GM19324 (cell line): Measurements from ENCODE around the gene PPP1R12C.

Experiments used
- ATAC-seq: cut with Tn5 transposase; IDR thresholded peaks from one replicate; pipeline ENCODE4 v1.9.1; 2021; ENCODE audit warnings: mild to moderate bottlenecking, moderate library complexity; ENCODE audit not compliant: unreplicated experiment, low FRiP score

PPP1R12C gene

DNA sequence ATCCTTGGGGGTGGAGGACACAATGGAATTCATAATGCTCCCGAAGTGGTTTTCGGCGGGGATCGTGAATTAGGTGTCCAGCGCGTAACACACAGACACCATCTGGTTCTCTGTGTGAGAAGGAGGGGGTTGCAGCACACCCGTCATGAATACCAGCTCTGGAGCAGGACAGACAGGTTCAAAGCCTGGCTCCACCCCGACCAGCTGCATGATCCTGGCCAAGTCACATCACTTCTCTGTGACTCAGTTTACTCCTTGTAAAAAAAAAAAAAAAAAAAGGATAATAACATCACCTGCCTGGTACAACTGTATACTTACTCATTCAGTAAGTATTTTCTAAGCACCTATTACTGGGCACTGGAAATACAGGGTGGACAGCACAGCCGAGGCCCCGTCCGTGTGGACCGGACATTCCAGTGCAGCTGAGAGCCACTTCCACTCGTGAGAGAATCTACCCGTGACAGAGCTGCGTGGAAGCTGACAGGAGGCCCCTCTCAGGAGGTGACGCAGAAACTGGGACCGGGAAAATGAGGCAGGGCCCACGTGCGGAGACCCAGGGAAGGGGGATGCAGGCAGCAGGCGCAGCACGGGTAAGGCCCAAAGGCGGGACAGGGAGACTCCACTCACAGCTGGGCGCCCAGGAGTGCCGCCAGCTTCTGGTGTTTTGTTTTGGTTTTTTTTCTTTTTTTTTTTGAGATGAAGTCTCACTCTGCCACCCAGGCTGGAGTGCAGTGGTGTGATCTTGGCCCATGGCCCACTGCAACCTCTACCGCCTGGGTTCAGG, 66.5 kb downstream of the PPP1R12C start:
- ATAC-seq, result no peak

DNA sequence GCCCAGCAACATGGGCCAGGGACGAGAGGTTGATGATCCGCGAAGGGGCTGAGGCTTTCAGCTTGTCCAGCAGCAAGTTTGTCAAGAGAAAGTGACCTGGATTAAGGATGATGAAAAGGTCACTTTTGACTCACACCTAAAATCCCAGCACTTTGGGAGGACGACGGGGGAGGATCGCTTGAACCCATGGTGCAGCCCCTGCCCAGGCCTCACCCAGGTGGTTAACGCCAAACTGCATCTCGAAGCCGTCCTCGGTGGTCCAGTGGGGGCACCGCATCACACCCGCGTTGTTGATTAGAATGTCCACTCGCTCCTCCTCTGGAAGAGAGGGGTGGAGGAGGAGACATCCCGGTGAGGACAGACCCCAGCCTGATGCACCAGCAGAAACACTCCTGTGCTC, 69.0 kb downstream of the PPP1R12C start:
- no peak for ATAC-seq

DNA sequence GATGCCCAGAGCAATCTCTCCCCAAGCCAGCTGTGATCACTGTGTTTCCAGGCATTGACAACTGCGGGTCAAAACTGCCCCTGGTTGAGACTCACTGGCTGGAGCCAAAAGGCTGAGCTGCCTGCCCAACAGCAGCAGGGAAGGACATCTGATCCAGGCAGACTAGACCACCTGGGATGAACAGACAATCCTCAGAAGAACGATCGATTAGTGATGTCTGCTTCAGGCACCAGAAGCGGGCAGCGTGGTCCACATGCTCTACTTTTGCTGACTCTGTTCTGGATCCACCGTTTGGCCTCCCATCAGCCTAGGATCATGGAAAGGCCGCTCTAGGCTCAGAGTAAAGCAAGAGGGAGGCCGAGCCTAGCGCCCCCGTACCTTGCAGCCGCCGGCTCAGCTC, 69.5 kb downstream of the PPP1R12C start:
- ATAC-seq, result no peak

DNA sequence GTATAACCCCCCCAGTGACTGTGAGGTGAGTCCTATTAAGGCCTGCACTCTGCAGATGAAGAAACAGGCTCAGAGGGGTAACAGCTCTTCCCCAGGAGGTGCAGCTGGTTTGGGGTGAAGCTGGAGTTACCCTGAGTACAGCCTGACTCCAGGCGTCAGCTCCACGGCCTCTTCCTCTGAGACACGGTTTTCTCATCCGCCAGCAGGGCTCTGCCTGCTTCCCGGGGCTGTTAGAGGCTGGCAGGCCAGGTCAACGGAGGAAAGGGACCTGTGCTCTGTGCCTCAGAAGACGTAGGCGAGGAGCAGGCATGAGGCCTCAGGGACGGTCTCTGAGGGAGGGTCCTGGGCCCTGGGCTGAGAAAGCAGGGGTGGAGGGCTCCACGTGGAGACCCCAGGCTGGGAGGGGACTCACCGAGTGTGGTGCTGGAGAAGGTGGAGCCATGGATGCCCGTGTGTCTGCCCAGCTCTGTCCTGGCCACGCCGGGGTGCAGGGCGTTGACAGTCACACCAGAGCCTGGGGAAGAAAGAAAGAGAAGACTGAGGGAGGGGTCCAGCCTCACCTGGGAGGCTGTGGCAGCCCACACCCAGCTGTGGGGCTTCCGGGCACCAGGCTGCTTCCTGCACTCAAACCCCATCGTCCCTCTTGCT, 70.3 kb downstream of the PPP1R12C start:
- no peak for ATAC-seq

DNA sequence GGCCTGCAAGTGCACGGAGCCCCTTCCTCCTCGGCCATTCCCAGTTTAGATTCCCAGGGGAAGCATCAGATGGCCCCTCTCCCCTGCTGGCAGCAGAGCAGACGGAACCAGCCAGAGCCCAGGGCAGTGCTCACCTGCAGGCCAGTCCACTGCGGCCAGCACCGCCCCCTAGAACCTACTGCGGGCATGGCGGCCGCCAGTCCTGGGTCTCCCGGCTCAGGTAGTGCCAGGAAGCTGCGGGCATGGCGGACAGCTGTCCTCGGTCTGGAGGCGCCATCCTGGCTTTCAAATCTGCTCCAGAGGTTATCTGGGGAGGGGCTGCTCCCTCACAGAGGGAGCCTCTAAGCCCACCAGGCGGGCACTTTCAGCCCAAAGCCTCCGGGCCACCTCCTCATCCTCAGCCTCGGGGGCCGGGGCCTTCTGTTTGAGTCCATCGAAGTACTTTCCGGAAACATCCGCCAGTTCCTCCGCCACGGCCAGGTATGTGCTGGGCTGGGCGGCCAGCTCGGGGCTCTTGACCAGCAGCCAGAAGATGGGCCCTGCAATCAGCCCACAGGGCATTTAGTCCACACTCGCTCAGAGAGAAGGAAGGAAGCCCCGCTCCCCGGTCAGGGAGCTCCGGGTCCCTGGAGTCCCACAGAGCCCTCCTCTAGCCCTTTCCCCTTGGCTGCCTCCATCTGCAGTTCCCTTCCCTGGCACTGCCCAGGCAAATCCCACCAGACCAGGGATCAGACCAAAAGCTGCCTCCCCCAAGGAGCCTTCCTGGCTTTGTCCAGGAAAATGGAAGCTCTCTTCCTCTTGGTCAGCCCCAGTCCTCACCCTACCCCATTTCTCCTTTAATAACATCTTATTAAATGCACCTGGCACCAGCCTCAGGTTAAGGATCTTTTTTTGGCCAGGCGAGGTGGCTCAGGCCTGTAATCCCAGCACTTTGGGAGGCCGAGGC, 72.4 kb downstream of the PPP1R12C start:
- ATAC-seq, result no peak

DNA sequence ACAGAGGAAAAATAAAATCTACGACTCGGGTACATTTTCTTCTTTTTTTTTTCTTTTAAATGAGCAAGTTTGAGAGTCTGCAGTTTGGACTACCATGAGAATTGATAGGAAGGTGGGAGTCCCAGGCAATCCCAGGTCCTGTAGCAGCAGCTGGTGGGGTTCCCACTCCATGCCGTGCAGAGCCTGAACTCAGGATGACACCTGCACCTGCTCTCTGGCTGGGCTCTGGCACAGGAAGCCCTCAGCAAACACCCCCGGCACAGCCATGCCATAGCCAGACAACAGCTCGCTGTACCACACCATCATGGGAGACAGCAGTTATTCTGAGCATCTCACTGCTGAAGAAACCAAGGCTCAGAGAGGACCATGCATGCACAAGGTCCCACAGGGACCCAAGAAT, 73.2 kb downstream of the PPP1R12C start:
- no peak for ATAC-seq

DNA sequence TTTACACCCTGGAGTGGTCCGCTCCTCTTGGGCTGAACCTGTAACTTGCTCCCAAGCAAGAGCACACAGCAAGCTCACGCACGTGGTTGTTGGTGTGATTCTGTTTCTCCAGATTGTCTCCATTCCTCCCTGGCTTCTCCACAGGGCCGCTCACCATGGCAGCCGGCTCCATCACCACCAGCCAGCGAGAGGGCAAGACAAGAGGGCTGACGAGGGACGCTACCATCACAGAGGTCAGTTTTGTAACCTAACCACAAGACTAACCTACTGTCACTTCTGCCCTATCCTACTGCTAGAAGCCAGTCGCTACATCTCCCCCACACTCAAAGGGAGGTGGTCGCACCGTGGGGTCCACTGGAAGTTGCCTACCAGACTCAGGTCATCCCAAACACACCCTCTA, 74.7 kb downstream of the PPP1R12C start:
- ATAC-seq, result no peak

DNA sequence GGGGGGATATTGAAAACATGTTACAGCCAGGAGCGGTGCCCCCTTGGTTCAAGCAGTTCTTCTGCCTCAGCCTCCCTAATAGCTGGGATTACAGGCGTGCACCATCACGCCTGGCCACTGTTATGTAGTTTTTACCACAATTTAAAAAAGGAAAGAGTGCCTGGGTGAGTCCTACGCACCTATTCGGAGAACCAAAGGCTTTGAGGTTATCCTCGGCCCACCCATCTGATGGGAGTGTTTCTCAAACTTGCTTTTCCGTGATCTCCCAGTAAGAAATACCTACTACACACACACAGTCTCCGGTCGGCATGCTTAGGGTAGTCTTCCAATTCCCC, 75.1 kb downstream of the PPP1R12C start:
- ATAC-seq, result no peak

DNA sequence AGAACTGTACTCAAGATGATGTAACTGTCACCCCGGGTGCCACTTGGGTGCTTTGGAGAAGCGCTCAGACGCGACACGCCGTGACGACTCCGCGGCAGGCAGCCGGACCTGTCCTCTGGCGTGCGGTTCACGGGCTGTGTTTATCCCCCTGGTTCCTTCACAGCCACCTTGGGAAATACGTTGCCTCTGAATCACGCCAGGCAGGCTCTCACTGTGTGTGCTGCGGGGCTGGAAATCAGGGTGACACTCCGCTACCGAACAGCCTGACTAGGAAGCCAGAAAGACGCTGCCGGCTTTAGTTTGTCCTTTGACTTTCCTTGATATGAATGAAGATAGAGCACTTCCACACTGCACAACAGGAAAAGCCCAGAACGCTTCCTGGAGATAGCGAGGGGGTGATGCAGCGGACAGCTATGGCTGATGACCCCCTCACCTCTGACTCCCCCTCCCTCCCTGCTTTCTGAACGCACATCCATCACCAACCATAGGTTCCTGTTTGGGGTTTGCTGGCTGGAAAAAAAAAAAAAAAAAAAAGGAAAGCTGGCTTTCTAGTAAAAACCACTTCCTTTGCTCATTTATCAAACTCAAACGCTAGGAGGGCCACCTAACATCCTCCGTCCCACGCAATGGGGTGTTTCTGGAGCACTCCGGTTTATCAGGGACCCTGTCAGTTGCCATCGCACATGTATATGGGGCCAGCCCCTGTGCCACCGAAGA, 75.7 kb downstream of the PPP1R12C start:
- no peak for ATAC-seq

DNA sequence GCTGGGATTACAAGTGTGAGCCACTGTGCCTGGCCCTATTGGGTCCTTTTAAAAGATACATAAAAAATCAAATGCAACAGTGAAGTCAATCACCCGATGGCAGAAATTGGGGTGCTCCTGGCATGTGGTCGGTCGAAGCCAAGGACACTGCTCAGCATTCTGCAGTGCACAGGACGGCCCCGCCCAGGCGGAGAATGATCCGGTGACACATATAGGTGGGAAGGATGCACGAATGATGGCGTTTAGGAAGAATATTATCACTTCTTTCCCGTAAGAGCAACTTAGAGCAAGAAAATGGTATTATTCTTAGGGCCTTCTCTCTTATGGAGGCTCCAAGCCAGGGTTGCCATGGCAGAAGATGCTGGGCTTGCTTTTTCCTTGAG, 76.2 kb downstream of the PPP1R12C start:
- no peak for ATAC-seq
